GM23338 (cell line): Measurements from ENCODE around the gene SNX21. TPM values are rescaled to one million over a fixed set of nuclear protein-coding genes. Genes with fewer than 3 reads are reported as not detected.

ENCODE experiments used
- ATAC-seq: fragments of 200-7000 bp; cut with Tn5 transposase; 3 replicates; pipeline ENCODE4 v1.9.1; 2020
- DNase-seq: peaks from one replicate; pipeline ENCODE4 v3.0.0-alpha.2; 2015; ENCODE audit warnings: low spot score
- H2AFZ ChIP-seq: fragments of 200-600 bp; sonication (generic); 2 replicates; pipeline ENCODE4 v1.8.0; 2016; ENCODE audit warnings: antibody characterized with exemption, mild to moderate bottlenecking, moderate library complexity
- H3F3A ChIP-seq: fragments of 200-600 bp; sonication (generic); replicated peaks from 2 replicates; pipeline ENCODE4 v1.8.0; 2017; ENCODE audit warnings: antibody characterized with exemption, mixed run types, low read depth
- H3K27ac ChIP-seq: fragments of 200-600 bp; sonication (generic); 2 replicates; pipeline ENCODE4 v1.6.1; 2016; ENCODE audit warnings: low read depth
- H3K27me3 ChIP-seq: fragments of 200-600 bp; sonication (generic); 2 replicates; pipeline ENCODE4 v1.8.0; 2016; ENCODE audit warnings: mild to moderate bottlenecking, mixed run types, moderate library complexity; ENCODE audit not compliant: insufficient read depth
- H3K36me3 ChIP-seq: fragments of 200-600 bp; sonication (generic); 2 replicates; pipeline ENCODE4 v1.8.0; 2016; ENCODE audit warnings: mild to moderate bottlenecking; ENCODE audit not compliant: insufficient read depth
- H3K4me1 ChIP-seq: fragments of 200-600 bp; sonication (generic); 2 replicates; pipeline ENCODE4 v1.8.0; 2016; ENCODE audit warnings: mild to moderate bottlenecking, moderate library complexity; ENCODE audit not compliant: insufficient read depth
- H3K4me2 ChIP-seq: fragments of 200-600 bp; sonication (generic); 2 replicates; pipeline ENCODE4 v1.7.1; 2017; ENCODE audit warnings: mixed run types
- H3K4me3 ChIP-seq: fragments of 200-600 bp; sonication (generic); 2 replicates; pipeline ENCODE4 v1.6.1; 2016; ENCODE audit warnings: mixed run types
- H3K79me2 ChIP-seq: fragments of 200-600 bp; sonication (generic); replicated peaks from 2 replicates; pipeline ENCODE4 v1.8.0; 2017; ENCODE audit warnings: mild to moderate bottlenecking; ENCODE audit not compliant: insufficient read depth
- H3K9me2 ChIP-seq: fragments of 200-600 bp; sonication (generic); 2 replicates; pipeline ENCODE4 v1.8.0; 2017; ENCODE audit not compliant: insufficient read depth
- H4K20me1 ChIP-seq: fragments of 200-600 bp; sonication (generic); replicated peaks from 2 replicates; pipeline ENCODE4 v1.8.0; 2017; ENCODE audit warnings: mild to moderate bottlenecking; ENCODE audit not compliant: insufficient read depth
- H3K27ac Mint-ChIP-seq: 2 replicates; pipeline ENCODE4 v1.8.0; 2020; ENCODE audit warnings: inconsistent platforms, mild to moderate bottlenecking, moderate library complexity, mixed read lengths
- H3K27me3 Mint-ChIP-seq: 3 replicates; pipeline ENCODE4 v1.8.0; 2022; ENCODE audit warnings: low read depth, mild to moderate bottlenecking, moderate library complexity, mixed read lengths, inconsistent platforms; ENCODE audit not compliant: insufficient read depth, poor library complexity
- H3K36me3 Mint-ChIP-seq: 3 replicates; pipeline ENCODE4 v1.8.0; 2021; ENCODE audit warnings: low read depth, mild to moderate bottlenecking, inconsistent platforms, moderate library complexity, mixed read lengths
- H3K4me1 Mint-ChIP-seq: 3 replicates; pipeline ENCODE4 v1.8.0; 2020; ENCODE audit warnings: mild to moderate bottlenecking, inconsistent platforms, mixed read lengths
- H3K4me3 Mint-ChIP-seq: 3 replicates; pipeline ENCODE4 v1.8.0; 2021; ENCODE audit warnings: moderate library complexity, mild to moderate bottlenecking, inconsistent platforms, mixed read lengths
- H3K9me3 Mint-ChIP-seq: 3 replicates; pipeline ENCODE4 v1.8.0; 2020; ENCODE audit warnings: moderate library complexity, mild to moderate bottlenecking, inconsistent platforms, mixed read lengths
- CTCF ChIP-seq, 2 experiments: fragments of 200-600 bp in 1 of 2; sonication (generic) in 1 of 2; conservative IDR thresholded peaks; 2 replicates each; pipeline versions ENCODE4 v1.5.1 to v1.6.1; 2016 to 2017; ENCODE audit warnings: antibody characterized with exemption in 2 of 2, low read depth in 2 of 2, mild to moderate bottlenecking in 2 of 2, moderate library complexity in 1 of 2
- POLR2AphosphoS5 ChIP-seq: IDR thresholded peaks from 2 replicates; pipeline ENCODE4 v1.6.1; 2016; ENCODE audit warnings: antibody characterized with exemption, low read depth
- REST ChIP-seq: IDR thresholded peaks from one replicate; pipeline ENCODE4 v1.6.1; 2018; ENCODE audit warnings: antibody characterized with exemption; ENCODE audit not compliant: unreplicated experiment
- ZNF462 ChIP-seq: fragments of 250-450 bp; sonication (Bioruptor Pico); IDR thresholded peaks from 2 replicates; pipeline ENCODE4 v1.5.0; 2020; ENCODE audit warnings: mild to moderate bottlenecking, moderate library complexity
- polyA plus RNA-seq: library from polyadenylated mRNA; unstranded; fragments of >200 nt; fragmentation: Nextera tagmentation; extraction: Ambion mirVana; gene quantifications from 2 replicates; pipeline ENCODE4 v1.2.1, GENCODE V29; 2016
- total RNA-seq: library from RNA; depleted of rRNA; stranded (reverse); fragments of >200 nt; shearing (Covaris generic); gene quantifications from 2 replicates; pipeline ENCODE4 v1.2.3, GENCODE V29; 2014

Gene SNX21
- total and polyA plus RNA-seq, 2 experiments from 2014 or later, result 13.3 to 31.5 TPM

- no peak for TF ChIP-seq REST
These were observed 55.1 kb downstream of the SNX21 start (continued) for GRCh38 chr20:45888681-45889080.

GRCh38 chr20:45890077-45890984 is 56.7 kb downstream of the SNX21 start:
- Histone ChIP-seq H4K20me1 (no peaks in the 10 kb centered on the region), H3K27ac (no peak overlapping the region), H2AFZ (peak overlapping the region; percentile 90), H3K4me1 (peaks cover 3% of the 10 kb centered on the region; the same call in 1 of the 2 replicates), H3K4me3 (peak overlapping the region; percentile 86), H3K79me2 (0 out of 2 replicates have a peak, but pooled peaks cover 5% of the 10 kb centered on the region), H3K4me2 (peak overlapping the region; percentile 99), H3F3A (0 out of 2 replicates have a peak, but pooled peaks cover 6% of the 10 kb centered on the region), H3K36me3 (peaks cover 3% of the 10 kb centered on the region; the same call in 1 of the 2 replicates), H3K27me3 (no peaks in the 10 kb centered on the region), H3K9me2 (no peaks in the 10 kb centered on the region)
- Mint-ChIP-seq H3K36me3 (peaks cover 18% of the 10 kb centered on the region), H3K9me3 (peaks cover 3% of the 10 kb centered on the region; the same call in 1 of the 3 replicates), H3K27ac (peak overlapping the region; percentile 74; the same call in 1 of the 2 replicates), H3K27me3 (peaks cover 19% of the 10 kb centered on the region), H3K4me1 (peaks cover 14% of the 10 kb centered on the region; the same call in 2 of the 3 replicates), H3K4me3 (peak overlapping the region; percentile 88)
- ATAC-seq (peak; percentile 86), DNase-seq (peak; percentile 92)
- no peak for TF ChIP-seq ZNF462 (CRISPR knock-in tag)
- peak; percentile 76 to 87 for TF ChIP-seq CTCF (conservative IDR thresholded peaks at IDR 0.05; ENCODE audit: low read depth in 2 of 2)
- peak; percentile 59 for TF ChIP-seq POLR2AphosphoS5
